Activated T-helper 9 cell treated with anti-CD3 and anti-CD28 coated beads, Interleukin-2, amount 50 U/mL, for 16 hours (primary cell): ENCODE data around the gene SYNDIG1.

Experiments
- DNase-seq: peaks from one replicate; pipeline ENCODE4 v3.0.0-alpha.2; 2020; ENCODE audit warnings: low read depth

Gene SYNDIG1

DNA sequence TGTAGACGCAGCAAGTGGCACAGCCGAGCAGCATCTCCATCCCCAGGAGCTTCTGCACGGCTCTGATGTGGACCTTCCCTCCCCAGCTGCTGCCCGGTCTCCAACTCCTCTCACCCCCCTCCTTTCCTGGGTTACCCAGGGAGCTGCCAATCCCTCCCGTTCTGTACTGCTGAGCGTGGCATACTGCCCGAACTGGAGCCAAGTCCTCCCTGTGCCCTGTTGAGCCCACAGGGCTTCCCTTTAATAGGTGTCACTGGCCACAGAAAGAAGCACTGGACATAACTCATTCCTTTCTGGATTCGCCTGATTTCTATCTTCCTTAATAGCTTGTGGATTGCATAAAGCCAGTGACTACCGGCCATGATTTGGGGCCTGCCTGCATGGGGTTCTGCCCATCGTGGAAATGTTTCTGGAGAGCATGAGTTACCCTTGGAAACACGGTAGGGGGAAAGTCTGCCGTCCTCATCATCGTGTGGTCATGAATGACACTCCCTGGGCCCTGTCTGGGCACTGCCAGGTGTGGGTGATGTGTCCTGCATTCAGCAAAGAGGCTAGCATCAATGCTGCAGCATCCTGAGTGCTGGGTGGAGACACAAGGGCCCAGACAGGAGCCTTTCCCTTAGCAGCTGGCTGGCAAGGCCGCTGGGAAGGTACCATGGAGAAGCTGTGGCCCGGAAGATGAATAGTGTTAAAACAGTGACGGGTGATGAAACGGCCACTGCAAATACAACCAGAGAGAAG is 189.7 kb downstream of the SYNDIG1 start:
- DNase-seq, result no peak

GRCh38 chr20:24659835-24660234 is 190.4 kb downstream of the SYNDIG1 start:
- DNase-seq, result no peak

DNA sequence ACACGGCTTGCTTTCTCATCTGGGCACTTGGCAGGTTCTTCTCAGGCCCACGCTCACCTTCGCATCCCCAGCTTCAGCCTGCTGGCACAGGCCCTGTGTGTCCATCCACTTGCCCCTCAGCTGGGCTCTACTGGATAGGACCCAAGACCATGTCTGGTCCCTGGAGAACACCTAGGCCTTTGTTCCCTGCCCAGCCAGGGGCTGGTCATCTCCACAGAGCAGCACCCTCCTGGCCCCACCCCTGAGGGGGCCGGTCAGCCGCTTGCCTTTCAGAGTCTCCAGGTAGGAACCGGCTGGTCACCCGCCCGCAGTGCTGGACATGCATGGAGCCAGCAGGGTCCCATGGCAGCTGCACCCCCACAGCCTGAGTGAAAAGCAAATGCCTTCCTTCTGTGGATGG is 191.2 kb downstream of the SYNDIG1 start:
- no peak for DNase-seq

DNA sequence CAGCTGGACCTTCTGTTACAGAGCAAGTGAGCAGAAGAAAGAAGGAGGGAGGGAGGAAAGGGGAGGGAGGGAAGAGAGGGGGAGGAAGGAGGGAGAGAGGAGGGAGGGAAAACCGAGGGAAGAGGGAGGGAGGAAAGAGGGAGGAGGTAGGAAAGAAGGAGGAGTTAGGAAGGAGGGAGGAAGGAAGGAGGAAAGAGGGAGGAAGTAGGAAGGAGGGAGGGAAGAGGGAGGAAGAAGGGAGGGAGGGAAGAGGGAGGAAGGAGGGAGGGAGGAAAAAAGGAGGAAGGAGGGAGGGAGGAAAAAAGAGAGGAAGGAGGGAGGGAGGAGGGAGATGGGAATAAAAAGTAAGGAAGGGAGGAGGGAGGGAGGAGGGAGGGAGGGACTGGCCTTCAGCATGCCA is 191.8 kb downstream of the SYNDIG1 start:
- no peak for DNase-seq

- no peak for DNase-seq
Observed at GRCh38 chr20:24662322-24662721, 192.9 kb downstream of the SYNDIG1 start.

DNA sequence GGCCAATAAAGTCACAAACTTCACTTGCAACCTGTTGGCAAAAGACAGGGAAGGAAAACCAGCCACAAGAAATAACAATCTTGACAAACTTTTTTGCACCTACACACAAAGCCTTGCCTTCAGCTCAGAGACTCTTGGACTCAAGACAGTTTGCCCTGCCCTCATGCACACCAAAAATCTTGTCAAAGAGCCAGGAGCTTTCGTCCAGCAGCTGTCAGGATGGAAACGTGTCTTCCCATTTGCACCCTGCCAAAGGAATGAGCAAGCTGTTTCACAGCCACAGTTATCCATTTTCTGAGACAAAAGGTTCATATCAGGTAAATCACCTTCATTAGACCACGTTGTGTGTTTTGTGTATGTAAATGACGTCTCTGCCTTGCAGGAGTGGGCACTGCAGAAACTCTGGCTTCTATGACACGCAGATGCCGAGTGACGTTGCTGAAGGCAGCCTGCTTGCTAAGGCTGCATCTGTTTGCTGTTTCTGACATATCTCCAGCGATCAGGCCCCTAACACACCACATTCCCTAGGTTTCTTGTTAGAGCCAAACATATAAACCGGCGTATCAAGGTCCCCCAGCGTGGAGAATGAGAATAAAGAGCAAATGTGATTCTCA is 193.4 kb downstream of the SYNDIG1 start:
- DNase-seq, result no peak

DNA sequence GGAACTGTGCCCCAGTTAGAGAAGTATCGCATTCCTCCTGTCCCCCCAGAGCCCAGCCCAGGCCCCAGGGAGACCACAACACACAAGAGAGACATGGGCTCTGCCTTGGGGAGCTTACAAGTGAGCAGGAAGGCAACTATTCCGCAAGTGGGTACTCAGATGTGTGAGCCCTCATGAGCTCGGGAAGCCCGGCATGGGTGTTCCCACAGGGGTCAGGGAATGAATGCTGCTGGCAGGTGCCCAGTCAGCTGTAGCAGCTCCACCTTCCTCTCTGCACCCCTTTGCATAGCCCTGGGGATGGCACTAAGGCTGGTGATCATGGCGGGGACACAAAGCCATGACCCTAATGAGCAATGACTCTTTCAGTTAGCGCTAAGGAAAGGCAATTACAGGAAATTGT is 194.1 kb downstream of the SYNDIG1 start:
- DNase-seq, result no peak

- DNase-seq, result no peak
Observed at GRCh38 chr20:24664266-24664986, 195.0 kb downstream of the SYNDIG1 start.

- DNase-seq, result no peak
Observed at GRCh38 chr20:24665196-24665595, 195.8 kb downstream of the SYNDIG1 start.

DNA sequence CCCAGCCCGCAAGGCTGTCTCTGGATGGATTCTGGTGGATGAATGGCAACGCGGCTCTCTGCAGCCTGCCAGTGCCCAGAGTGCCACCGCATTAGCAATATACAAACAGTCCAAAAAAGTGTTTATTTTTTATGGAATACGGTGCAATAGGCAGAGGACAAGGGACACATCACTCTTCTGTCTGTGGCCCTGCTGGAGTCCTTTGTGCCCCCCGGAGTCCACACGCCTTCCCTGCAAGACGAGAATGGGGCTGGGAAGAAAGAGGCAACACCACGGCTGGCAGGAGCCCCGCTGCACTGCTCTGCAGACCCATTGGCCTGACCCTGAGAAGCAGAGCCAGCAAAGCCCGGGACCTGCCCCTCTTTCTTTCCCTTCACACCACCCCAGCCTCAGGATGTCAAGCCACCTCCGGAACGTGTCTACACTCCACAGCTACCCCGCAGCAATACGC is 196.3 kb downstream of the SYNDIG1 start:
- no peak for DNase-seq

DNA sequence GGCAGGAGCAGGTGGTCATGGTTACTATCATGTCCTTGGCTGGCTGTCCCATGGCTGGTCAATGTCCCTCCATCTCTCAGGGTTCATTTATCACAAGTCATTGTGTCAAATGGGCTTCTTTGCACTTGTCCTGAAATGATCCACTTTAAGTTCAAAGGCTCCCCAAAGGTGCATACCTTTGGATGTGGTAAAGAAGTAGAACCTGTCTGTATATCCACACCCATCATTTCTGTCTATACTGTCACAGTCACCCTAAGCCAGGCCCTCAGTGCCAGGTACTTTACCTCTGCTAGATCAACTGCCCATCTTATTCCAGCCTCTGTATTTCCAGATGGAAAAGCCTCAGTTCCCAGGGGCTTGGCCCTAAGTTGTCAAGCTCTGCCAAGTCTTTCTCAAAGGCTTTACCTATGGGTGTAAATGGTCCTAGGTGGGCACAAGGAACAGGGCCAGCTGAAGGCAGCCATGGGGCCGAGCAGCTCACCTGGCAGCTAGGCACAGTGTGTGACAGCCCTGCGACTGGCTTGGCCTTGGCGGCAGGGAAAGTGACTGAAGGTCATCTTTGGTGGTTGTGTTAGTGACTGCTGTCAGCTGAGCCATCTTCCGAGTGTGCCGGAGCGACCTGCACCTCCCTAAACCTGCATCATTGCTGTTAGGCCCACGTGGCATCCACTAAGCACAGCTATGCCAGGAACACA is 198.4 kb downstream of the SYNDIG1 start:
- no peak for DNase-seq

DNA sequence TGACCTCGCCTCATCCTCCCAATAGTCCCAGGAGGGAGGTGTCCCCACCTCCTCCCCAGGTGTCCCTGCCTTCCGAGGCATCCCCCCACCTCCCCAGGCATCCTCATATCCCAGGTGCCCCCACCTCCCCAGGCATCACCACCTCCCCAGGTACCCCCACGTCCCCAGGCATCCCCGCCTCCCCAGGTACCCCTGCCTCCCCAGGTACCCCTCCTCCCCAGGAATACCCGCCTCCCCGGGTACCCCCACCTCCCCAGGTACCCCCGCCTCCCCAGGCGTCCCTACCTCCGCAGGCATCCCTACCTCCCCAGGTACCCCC is 198.9 kb downstream of the SYNDIG1 start:
- no peak for DNase-seq

- no peak for DNase-seq
Observed at GRCh38 chr20:24668791-24669190, 199.4 kb downstream of the SYNDIG1 start.

DNA sequence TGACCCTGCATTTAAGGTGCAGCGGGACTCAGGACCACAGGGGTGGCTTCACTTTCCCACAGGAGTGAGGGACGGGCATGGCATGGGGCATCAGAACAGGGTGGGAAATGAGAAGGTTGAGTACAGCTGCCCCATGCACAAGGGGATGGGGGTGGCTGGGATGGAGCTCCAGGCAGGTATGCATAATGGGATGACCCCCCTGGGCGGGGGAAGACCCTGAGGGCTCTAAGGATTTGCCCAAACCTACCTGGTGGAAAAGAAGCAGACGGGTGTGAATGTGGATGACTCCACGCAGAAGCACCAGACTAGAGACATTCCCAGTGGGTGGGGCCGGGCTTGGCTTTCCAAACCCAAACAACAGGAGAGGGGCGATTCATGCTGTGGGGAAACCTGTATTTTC is 200.3 kb downstream of the SYNDIG1 start:
- no peak for DNase-seq

- DNase-seq, result no peak
Observed at GRCh38 chr20:24670341-24670872, 201.0 kb downstream of the SYNDIG1 start.

DNA sequence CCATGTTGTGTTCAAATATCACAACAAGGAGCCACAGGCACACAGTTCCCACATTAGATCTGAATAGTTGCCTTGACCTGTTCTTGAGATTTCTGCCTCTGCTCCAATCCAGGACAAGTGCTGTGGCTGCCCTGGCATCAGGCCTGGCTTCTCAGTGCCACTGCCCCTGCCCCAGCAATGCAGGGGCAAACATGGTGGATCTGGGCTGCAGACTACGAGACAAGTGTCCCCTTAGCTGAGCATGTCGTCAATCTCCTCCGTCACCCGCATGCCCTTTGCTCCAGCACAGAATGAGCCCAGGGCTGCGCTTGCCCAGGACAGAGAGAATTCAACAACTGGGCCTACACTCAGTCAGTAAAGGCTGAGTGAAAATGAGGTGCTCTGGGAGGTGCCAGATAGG is 201.6 kb downstream of the SYNDIG1 start:
- DNase-seq, result no peak

DNA sequence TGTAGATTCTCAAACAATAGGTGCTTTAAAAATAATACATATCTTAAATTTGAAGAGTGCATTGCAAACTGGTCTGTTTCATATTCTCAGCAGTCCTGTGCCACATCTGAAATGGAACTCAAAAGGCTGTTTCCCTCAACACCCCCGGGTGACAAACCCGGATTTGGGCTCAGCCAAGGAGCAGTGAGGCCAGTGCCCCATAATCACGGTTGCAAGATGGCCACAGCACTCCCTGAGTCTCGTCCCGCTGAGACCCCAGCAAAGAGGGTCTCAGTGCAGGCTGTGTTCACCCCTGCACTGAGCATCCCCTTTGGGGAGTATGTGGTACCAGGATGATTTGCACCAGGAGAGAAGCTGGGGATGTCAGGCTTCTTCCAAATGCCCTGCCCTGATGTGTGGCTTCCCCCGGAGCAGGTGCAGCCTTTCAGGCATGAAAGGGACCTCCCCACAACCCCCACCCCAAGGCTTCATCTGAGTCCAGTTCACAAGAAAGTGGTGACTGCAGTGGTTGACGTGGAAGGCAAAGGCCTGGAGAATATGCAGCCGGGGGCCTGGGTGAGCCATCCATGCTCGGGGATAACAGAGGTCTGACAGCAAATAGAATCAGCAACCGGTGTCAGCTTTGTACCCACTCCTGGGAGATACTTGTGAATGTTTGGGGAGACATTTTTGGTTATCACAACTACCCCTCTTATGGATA is 202.9 kb downstream of the SYNDIG1 start:
- DNase-seq, result no peak

GRCh38 chr20:24672886-24673677 is 203.7 kb downstream of the SYNDIG1 start:
- no peak for DNase-seq

GRCh38 chr20:24673678-24674570 is 204.5 kb downstream of the SYNDIG1 start:
- no peak for DNase-seq
